ENCODE results near the gene ESYT1.

The ESYT1 gene

DNA sequence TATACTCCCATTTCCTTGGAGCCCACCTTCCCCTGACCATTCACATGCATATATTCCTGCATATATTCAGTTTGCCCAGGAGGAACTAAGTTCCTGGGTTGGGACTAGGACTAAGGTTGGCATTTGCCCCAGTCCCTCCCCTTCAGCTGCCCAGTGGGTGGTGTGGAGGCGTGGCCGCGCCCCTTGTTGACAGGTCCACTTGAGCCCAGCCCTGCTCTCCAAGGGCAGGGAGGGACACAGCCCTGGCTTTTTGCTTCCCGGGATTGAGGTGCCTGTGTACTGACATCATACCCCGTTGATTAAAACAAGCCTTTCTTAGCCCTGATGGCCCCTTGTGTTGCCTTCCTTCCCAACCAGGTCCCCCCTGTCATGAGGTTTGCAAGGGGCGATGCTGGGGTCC, 40.8 kb upstream of the ESYT1 start:
- Mint-ChIP-seq H3K9me3 (no peaks in the 10 kb centered on the region), H3K4me3 (no peak overlapping the region), H3K27me3 (peaks cover 11% of the 10 kb centered on the region), H3K4me1 (no peaks in the 10 kb centered on the region), H3K36me3 (ENCODE audit: insufficient read depth) (peaks cover 2% of the 10 kb centered on the region), H3K27ac (ENCODE audit: low read depth) (no peak overlapping the region)
- ATAC-seq (replicated peaks; ENCODE audit: extremely low read depth, poor library complexity, severe bottlenecking) (no peak), DNase-seq (ENCODE audit: low spot score in 2 of 2) (no peak)

DNA sequence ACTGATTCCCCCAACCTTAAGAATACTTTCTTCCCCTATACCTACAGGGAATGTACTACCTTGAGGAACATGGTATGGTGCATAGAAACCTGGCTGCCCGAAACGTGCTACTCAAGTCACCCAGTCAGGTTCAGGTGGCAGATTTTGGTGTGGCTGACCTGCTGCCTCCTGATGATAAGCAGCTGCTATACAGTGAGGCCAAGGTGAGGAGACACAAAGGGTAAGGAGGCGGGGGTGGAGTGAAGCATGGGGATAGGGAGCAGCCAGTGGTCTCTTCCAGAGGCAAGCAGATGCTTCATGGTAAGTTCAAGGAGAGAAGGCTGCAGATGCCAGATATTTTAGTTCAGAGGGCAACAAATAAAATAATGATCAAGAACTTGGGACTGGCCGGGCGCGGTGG, 30.3 kb upstream of the ESYT1 start:
- H3K27me3 Mint-ChIP-seq: peaks cover 10% of the 10 kb centered on the region
- peaks cover 2% of the 10 kb centered on the region for H3K36me3 Mint-ChIP-seq (ENCODE audit: insufficient read depth)
- H3K27ac Mint-ChIP-seq (ENCODE audit: low read depth): no peak overlapping the region
- H3K4me3 Mint-ChIP-seq: no peak overlapping the region
- H3K9me3 Mint-ChIP-seq: no peaks in the 10 kb centered on the region
- DNase-seq (ENCODE audit: low spot score in 2 of 2): no peak
- ATAC-seq (replicated peaks; ENCODE audit: extremely low read depth, poor library complexity, severe bottlenecking): no peak
- H3K4me1 Mint-ChIP-seq: peaks cover 24% of the 10 kb centered on the region

DNA sequence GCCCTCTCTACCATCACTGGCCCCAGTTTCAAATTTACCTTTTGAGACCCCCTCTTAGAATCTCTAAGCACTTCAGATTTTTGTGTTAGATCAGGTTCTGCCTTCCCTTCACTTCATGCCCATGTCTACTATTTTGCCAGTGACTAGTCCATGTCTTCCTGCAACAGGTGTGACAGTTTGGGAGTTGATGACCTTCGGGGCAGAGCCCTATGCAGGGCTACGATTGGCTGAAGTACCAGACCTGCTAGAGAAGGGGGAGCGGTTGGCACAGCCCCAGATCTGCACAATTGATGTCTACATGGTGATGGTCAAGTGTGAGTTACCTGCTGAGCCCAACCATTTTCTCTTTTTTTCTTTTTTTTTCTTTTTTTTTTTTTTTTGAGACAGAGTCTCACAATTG, 29.5 kb upstream of the ESYT1 start:
- H3K9me3 Mint-ChIP-seq: no peaks in the 10 kb centered on the region
- H3K4me3 Mint-ChIP-seq: no peak overlapping the region
- H3K27ac Mint-ChIP-seq (ENCODE audit: low read depth): no peak overlapping the region
- DNase-seq (ENCODE audit: low spot score in 2 of 2) (no peak), ATAC-seq (replicated peaks; ENCODE audit: extremely low read depth, poor library complexity, severe bottlenecking) (no peak)
- H3K27me3 Mint-ChIP-seq: peaks cover 2% of the 10 kb centered on the region
- peaks cover 8% of the 10 kb centered on the region for H3K36me3 Mint-ChIP-seq (ENCODE audit: insufficient read depth)
- peaks cover 33% of the 10 kb centered on the region for H3K4me1 Mint-ChIP-seq

DNA sequence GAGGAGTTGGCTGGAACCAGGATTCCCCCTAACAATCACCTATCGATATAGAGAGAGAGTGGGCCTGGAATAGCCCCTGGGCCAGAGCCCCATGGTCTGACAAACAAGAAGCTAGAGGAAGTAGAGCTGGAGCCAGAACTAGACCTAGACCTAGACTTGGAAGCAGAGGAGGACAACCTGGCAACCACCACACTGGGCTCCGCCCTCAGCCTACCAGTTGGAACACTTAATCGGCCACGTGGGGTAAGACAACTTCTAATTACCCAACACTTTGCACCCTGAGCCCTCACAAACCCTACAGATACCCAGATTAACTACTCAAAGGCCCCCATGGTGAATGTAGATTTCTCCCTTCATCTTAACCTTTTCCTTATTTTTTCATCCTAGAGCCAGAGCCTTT, 28.3 kb upstream of the ESYT1 start:
- no peak for ATAC-seq (replicated peaks; ENCODE audit: extremely low read depth, poor library complexity, severe bottlenecking)
- Mint-ChIP-seq H3K9me3 (no peaks in the 10 kb centered on the region), H3K4me1 (peaks cover 45% of the 10 kb centered on the region), H3K4me3 (no peak overlapping the region), H3K27ac (ENCODE audit: low read depth) (peak overlapping the region; percentile 25), H3K27me3 (no peaks in the 10 kb centered on the region), H3K36me3 (ENCODE audit: insufficient read depth) (peaks cover 14% of the 10 kb centered on the region)
- DNase-seq (ENCODE audit: low spot score in 2 of 2): no peak

GRCh38 chr12:56101045-56101444, 27.0 kb upstream of the ESYT1 start:
- Mint-ChIP-seq H3K27me3 (no peaks in the 10 kb centered on the region), H3K27ac (ENCODE audit: low read depth) (peak overlapping the region; percentile 98), H3K4me3 (no peak overlapping the region), H3K36me3 (ENCODE audit: insufficient read depth) (peaks cover 17% of the 10 kb centered on the region), H3K9me3 (no peaks in the 10 kb centered on the region), H3K4me1 (peaks cover 57% of the 10 kb centered on the region)
- ATAC-seq (replicated peaks; ENCODE audit: extremely low read depth, poor library complexity, severe bottlenecking) (no peak), DNase-seq (ENCODE audit: low spot score in 2 of 2) (no peak)

DNA sequence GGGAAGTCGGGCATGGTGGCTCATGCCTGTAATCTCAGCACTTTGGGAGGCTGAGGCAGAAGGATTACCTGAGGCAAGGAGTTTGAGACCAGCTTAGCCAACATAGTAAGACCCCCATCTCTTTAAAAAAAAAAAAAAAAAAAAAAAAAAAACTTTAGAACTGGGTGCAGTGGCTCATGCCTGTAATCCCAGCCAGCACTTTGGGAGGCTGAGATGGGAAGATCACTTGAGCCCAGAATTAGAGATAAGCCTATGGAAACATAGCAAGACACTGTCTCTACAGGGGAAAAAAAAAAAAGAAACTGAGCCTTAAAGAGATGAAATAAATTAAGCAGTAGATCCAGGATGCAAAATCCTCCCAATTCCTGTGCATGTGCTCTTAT, 25.4 kb upstream of the ESYT1 start:
- DNase-seq (ENCODE audit: low spot score in 2 of 2): no peak
- Mint-ChIP-seq H3K4me1 (peaks cover 65% of the 10 kb centered on the region), H3K36me3 (ENCODE audit: insufficient read depth) (peaks cover 31% of the 10 kb centered on the region), H3K27me3 (no peaks in the 10 kb centered on the region), H3K4me3 (peak overlapping the region; percentile 99), H3K9me3 (no peaks in the 10 kb centered on the region), H3K27ac (ENCODE audit: low read depth) (peak overlapping the region; percentile 98)
- ATAC-seq (replicated peaks; ENCODE audit: extremely low read depth, poor library complexity, severe bottlenecking): no peak

GRCh38 chr12:56103066-56103711, 24.9 kb upstream of the ESYT1 start:
- Mint-ChIP-seq H3K27ac (ENCODE audit: low read depth) (peak overlapping the region; percentile 98), H3K4me1 (peaks cover 65% of the 10 kb centered on the region), H3K9me3 (no peaks in the 10 kb centered on the region), H3K27me3 (no peaks in the 10 kb centered on the region), H3K4me3 (peak overlapping the region; percentile 99), H3K36me3 (ENCODE audit: insufficient read depth) (peaks cover 36% of the 10 kb centered on the region)
- peak; percentile 48 for ATAC-seq (replicated peaks; ENCODE audit: extremely low read depth, poor library complexity, severe bottlenecking)
- peak in 1 of 2 donors; percentile 25 for DNase-seq (ENCODE audit: low spot score in 2 of 2)

- no peaks in the 10 kb centered on the region for H3K27me3 Mint-ChIP-seq
- H3K36me3 Mint-ChIP-seq (ENCODE audit: insufficient read depth): peaks cover 40% of the 10 kb centered on the region
- H3K4me1 Mint-ChIP-seq: peaks cover 65% of the 10 kb centered on the region
- no peaks in the 10 kb centered on the region for H3K9me3 Mint-ChIP-seq
- peak overlapping the region; percentile 98 for H3K27ac Mint-ChIP-seq (ENCODE audit: low read depth)
- DNase-seq (ENCODE audit: low spot score in 2 of 2) (no peak), ATAC-seq (replicated peaks; ENCODE audit: extremely low read depth, poor library complexity, severe bottlenecking) (peak; percentile 8)
- H3K4me3 Mint-ChIP-seq: peak overlapping the region; percentile 99
Observed at GRCh38 chr12:56103823-56104108, 24.3 kb upstream of the ESYT1 start.

DNA sequence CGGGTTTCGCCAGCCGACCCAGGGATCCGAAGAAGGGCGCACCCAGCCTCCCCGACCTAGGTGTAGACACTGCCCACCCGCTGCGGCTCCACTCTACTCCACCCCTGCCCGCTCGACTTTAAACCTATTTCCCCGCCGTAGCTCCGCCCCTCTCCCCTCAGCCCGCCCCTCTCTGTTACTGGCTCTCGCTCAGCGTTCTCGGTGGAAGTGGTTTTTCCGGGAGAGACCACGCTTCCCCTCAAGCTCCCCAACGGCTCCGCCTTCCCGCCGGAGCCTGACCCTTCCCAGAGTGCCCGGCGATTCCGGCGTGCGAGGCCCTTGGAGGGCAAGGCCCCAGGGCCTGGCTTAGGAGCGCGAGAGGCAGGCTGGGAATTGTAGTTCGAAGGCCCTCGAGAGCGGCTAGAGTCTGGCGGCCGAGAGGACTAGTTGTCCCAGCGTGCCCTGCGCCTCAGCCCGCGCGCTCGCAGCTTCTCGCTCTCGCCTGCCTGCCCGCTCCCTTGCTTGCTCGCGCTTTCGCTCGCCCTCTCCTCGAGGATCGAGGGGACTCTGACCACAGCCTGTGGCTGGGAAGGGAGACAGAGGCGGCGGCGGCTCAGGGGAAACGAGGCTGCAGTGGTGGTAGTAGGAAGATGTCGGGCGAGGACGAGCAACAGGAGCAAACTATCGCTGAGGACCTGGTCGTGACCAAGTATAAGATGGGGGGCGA, 23.8 kb upstream of the ESYT1 start, which contains the start of gene PA2G4:
TSS of gene PA2G4 (plus strand) at position 451 of the 706 bp plus-strand sequence. CDS start at position 630, 179 bp downstream.
- peak; percentile 90 to 92 for DNase-seq (ENCODE audit: low spot score in 2 of 2)
- Mint-ChIP-seq H3K27me3 (no peaks in the 10 kb centered on the region), H3K27ac (ENCODE audit: low read depth) (peak within 1 kb of the TSS; percentile 98), H3K9me3 (no peaks in the 10 kb centered on the region), H3K36me3 (ENCODE audit: insufficient read depth) (peaks cover 41% of the 10 kb centered on the region), H3K4me1 (peaks cover 65% of the 10 kb centered on the region), H3K4me3 (peak within 1 kb of the TSS; percentile 99)
- ATAC-seq (replicated peaks; ENCODE audit: extremely low read depth, poor library complexity, severe bottlenecking): peak; percentile 85

GRCh38 chr12:56104815-56105608, 23.1 kb upstream of the ESYT1 start:
- ATAC-seq (replicated peaks; ENCODE audit: extremely low read depth, poor library complexity, severe bottlenecking) (no peak), DNase-seq (ENCODE audit: low spot score in 2 of 2) (peak in 1 of 2 donors; percentile 19)
- peak overlapping the region; percentile 98 for H3K27ac Mint-ChIP-seq (ENCODE audit: low read depth)
- H3K4me1 Mint-ChIP-seq: peaks cover 65% of the 10 kb centered on the region
- H3K36me3 Mint-ChIP-seq (ENCODE audit: insufficient read depth): peaks cover 44% of the 10 kb centered on the region
- H3K9me3 Mint-ChIP-seq: no peaks in the 10 kb centered on the region
- H3K27me3 Mint-ChIP-seq: no peaks in the 10 kb centered on the region
- peak overlapping the region; percentile 99 for H3K4me3 Mint-ChIP-seq

DNA sequence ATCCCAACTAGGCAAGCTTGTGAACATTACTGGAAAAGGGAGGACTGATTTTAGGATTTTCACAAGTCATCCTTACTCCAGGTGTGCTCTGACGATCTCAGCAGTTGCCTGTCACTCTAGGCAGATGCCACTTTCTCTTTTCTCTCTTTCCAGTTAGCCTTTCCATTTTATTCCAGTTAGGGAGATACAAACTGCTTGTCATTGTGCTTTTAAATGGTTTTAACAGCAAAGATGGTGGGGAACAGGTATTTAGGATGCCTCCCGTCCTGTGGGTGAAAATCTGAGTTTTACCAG, 22.5 kb upstream of the ESYT1 start:
- Mint-ChIP-seq H3K36me3 (ENCODE audit: insufficient read depth) (peaks cover 49% of the 10 kb centered on the region), H3K4me3 (peak overlapping the region; percentile 99), H3K4me1 (peaks cover 65% of the 10 kb centered on the region), H3K9me3 (no peaks in the 10 kb centered on the region), H3K27ac (ENCODE audit: low read depth) (peak overlapping the region; percentile 98), H3K27me3 (no peaks in the 10 kb centered on the region)
- DNase-seq (ENCODE audit: low spot score in 2 of 2): no peak
- ATAC-seq (replicated peaks; ENCODE audit: extremely low read depth, poor library complexity, severe bottlenecking): no peak

GRCh38 chr12:56107242-56107641, 20.8 kb upstream of the ESYT1 start:
- H3K4me3 Mint-ChIP-seq: no peak overlapping the region
- no peak overlapping the region for H3K27ac Mint-ChIP-seq (ENCODE audit: low read depth)
- H3K9me3 Mint-ChIP-seq: no peaks in the 10 kb centered on the region
- no peaks in the 10 kb centered on the region for H3K27me3 Mint-ChIP-seq
- H3K36me3 Mint-ChIP-seq (ENCODE audit: insufficient read depth): peaks cover 65% of the 10 kb centered on the region
- H3K4me1 Mint-ChIP-seq: peaks cover 49% of the 10 kb centered on the region
- DNase-seq (ENCODE audit: low spot score in 2 of 2) (no peak), ATAC-seq (replicated peaks; ENCODE audit: extremely low read depth, poor library complexity, severe bottlenecking) (no peak)

DNA sequence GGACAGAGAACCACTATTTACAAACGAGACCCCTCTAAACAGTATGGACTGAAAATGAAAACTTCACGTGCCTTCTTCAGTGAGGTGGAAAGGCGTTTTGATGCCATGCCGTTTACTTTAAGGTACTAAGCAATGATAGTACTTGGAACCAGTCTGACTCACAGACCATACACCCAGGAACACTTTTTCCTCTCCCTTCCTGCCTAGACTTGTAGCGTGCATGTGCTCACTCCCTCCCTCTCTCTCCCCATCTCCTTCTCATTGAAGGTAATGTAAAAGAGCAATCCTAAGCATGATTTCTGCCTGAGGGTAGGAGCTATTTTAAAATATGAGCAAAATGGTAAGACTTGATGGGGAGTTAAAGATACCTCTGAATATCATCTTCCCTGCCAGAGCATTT, 17.5 kb upstream of the ESYT1 start:
- no peak overlapping the region for H3K27ac Mint-ChIP-seq (ENCODE audit: low read depth)

More for the DNA sequence above, 17.5 kb upstream of the ESYT1 start:
- ATAC-seq (replicated peaks; ENCODE audit: extremely low read depth, poor library complexity, severe bottlenecking): no peak
- DNase-seq (ENCODE audit: low spot score in 2 of 2): no peak
- Mint-ChIP-seq H3K27me3 (no peaks in the 10 kb centered on the region), H3K9me3 (no peaks in the 10 kb centered on the region), H3K4me3 (no peak overlapping the region), H3K36me3 (ENCODE audit: insufficient read depth) (peaks cover 68% of the 10 kb centered on the region), H3K4me1 (peaks cover 17% of the 10 kb centered on the region)

All from central memory CD8-positive, alpha-beta T cell (primary cell).